Activated T-helper 1 cell treated with Interleukin-2 at 50 U/mL for 16 hours (primary cell): ENCODE results near the gene SNAP23.

ENCODE experiments used
- DNase-seq: peaks from one replicate; pipeline ENCODE4 v3.0.0-alpha.2; 2020; ENCODE audit warnings: low read depth

Gene SNAP23

GRCh38 chr15:42495361-42496212 is at the start of gene SNAP23:
SNAP23 (plus strand) TSS chr15:42495634; CDS start chr15:42511847, 16,213 bp downstream.
- DNase-seq: peak; percentile 72

GRCh38 chr15:42447599-42447998 is 47.8 kb upstream of the SNAP23 start:
- DNase-seq: no peak

GRCh38 chr15:42448281-42448680 is 47.2 kb upstream of the SNAP23 start:
- no peak for DNase-seq

GRCh38 chr15:42449770-42450424 is 45.5 kb upstream of the SNAP23 start:
- DNase-seq: no peak

DNA sequence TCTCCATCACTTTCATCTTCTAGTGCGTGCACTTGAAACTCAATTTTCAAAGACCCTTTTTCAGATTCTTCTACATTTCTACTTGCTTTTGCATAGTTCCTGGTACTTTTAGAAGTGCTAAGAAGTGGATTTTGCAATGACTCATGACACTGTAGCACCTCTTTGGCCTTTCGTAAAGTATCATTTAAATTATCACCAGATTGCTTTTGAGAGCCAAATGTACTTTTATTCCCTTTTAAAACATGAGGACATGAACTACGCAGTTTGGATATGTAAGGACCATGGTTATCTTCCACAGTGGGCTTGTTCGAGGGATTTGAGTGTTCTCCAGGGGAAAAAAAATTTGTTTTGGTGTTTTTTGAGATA is 45.0 kb upstream of the SNAP23 start:
- DNase-seq: no peak

DNA sequence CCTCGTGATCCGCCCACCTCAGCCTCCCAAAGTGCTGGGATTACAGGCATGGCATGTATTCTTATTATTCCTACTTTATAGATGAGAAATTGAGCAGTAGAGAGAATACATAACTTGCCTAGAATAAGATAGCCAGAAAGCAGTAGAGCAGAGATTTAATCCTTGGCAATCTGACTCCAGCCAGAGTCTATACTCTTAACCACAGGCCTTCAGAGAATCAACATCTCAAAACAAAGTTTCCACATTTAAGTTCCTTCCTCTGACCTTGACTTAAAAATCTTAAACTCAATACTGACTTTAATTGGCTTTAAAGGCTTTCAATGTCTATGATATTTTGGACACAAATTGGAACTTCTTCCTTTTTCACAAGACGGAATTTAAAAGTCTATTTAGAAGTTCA is 41.6 kb upstream of the SNAP23 start:
- DNase-seq: no peak

DNA sequence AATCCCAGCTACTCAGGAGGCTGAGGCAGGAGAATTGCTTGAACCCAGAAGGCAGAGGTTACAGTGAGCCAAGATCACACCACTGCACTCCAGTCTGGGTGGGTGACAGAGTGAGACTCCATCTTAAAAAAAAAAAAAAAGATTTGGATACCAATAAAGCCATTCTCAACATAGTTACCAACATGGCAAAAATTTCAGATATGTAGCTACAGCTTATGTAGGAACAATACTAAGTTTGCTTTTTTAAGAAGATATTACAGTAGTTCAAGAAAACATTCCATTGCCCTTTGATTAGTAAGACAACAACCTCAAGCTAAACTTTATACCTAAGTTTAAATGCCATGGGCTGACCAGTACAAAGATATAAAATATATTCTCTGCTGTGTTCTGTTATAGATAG is 38.9 kb upstream of the SNAP23 start:
- DNase-seq: no peak

DNA sequence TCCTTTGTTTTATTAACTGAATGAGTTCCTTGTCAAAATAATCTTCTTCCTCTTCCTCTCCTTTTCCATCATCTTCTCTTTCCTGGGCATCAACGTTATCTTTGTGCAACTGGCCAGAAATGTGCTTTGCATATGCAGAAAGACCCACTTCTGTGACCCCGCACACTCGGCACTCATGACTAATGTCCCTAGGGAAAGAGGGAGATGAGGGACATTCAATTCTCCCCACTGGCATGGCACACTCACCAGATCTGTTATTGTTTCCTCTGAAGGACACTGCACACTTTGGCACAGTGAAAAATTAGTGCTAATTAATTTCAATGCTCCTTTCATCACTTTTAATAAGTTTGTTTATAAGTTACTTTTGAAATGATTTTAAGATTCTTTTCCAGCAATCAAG is 38.5 kb upstream of the SNAP23 start:
- no peak for DNase-seq

GRCh38 chr15:42457445-42458442 is 37.7 kb upstream of the SNAP23 start:
- no peak for DNase-seq

- no peak for DNase-seq
Observed at GRCh38 chr15:42461261-42461660, 34.2 kb upstream of the SNAP23 start.

GRCh38 chr15:42465520-42466259 is 29.7 kb upstream of the SNAP23 start:
- DNase-seq: no peak

- DNase-seq: no peak
Observed at GRCh38 chr15:42471002-42471401, 24.4 kb upstream of the SNAP23 start.

DNA sequence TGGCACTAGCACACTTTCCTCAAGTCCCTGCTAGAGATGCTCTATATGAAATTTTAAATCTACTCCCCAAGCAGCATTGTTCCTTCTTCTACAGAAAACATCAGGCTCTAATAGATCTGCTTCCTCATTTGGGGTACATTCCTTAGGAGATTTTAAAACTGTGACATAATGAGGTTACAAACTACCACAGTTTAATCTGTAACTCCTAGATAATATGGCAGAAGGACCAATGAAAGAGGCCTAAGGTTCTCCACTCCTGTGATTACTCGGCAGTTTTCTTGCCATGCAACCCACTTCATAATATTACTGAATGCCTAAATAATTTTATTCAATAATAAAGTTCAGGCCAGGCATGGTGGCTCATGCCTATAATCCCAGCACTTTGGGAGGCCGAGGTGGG is 20.6 kb upstream of the SNAP23 start:
- no peak for DNase-seq

DNA sequence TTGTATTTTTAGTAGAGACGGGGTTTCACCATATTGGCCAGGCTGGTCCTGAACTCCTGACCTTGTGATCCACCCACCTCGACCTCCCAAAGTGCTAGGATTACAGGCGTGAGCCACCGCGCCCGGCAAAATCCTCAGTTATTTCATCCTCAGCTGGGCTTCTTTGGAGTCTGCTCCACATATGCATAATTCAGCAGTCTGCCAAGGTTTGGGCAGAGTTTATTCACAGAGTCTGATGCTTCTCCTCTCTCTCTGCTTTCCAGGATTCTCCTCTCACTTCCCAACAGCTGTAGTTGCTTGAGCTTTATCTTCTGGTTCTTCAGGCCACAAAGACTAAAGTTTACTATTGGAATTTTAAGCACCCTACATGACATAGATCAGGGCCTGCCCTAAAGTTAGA is 12.7 kb upstream of the SNAP23 start:
- DNase-seq: no peak

DNA sequence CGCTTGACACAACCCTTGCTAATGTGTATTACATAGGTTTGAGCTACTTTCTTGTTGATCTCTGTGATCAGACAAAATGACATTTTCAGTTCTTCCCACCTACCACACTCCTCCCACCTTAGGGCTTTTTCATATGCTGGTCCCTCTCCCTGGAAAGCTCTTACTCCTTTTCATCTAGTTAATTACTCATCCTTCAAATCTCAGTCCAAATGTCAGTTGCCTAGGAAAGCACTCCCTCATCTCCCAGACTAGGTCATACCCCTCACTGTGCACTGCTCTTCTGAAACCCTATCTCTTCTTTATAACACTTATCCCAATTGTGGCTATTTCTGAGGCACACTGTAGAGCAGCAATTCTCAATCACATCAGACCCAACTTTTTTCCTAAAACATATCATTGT is 11.8 kb upstream of the SNAP23 start:
- DNase-seq: no peak

GRCh38 chr15:42490291-42490670 is 5.2 kb upstream of the SNAP23 start:
- no peak for DNase-seq

GRCh38 chr15:42490671-42491538 is 4.5 kb upstream of the SNAP23 start, which contains the start of gene ZNF106:
ZNF106 (minus strand) TSS chr15:42491141; CDS start chr15:42472289, 18,852 bp downstream.
- peak; percentile 82 for DNase-seq

DNA sequence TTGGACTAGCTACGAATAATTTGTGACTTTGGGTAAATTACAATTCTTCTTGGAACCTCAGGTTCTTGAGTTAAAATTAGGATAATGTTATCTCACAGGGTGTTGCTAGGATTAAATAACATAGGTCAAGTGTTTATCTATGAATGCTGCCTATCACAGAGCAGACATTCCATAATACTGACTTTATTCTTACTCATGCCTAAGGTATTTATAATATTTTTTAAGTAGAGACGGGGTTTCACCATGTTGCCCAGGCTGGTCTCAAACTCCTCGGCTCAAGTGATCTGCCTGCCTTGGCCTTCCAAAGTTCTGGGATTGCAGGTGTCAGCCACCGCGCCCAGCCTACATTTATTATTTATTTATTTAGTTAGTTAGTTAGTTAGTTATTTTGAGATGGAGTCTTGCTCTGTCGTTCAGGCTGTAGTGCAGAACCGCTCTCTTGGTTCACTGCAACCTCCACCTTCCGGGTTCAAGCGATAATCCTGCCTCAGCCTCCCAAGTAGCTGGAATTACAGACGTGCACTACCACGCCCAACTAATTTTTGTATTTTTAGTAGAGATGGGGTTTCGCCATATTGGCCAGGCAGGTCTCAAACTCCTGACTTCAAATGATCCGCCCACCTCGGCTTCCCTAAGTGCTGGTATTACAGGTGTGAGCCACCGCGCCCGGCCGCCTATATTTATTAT is 3.8 kb upstream of the SNAP23 start:
- DNase-seq: no peak

- no peak for DNase-seq
Observed at GRCh38 chr15:42493679-42494078, 1.8 kb upstream of the SNAP23 start.

- no peak for DNase-seq
Observed at GRCh38 chr15:42494998-42495360, 455 bp upstream of the SNAP23 start.
